Right lobe of liver (tissue), 4 donors: ENCODE results near the gene STXBP5.

Experiments used
- CTCF ChIP-seq, 4 donors: fragments of 200-600 bp in 3 of 4; fragments of 450-650 bp in 1 of 4; IDR thresholded peaks; one replicate each; pipeline versions ENCODE4 v1.5.1 to v1.8.0; 2016 to 2022; ENCODE audit warnings: antibody characterized with exemption in 4 of 4, mild to moderate bottlenecking in 2 of 4
- POLR2A ChIP-seq: fragments of 450-650 bp; IDR thresholded peaks from one replicate; pipeline ENCODE4 v1.6.1; 2017; ENCODE audit warnings: antibody characterized with exemption, mild to moderate bottlenecking
- donor health status: DM: no; HTN: no; CAD: no.
- donor health status: DM: no; HTN: no; CAD: no.
- donor health status: DM: no; HTN: yes; CAD: no.

- TF ChIP-seq CTCF (IDR thresholded peaks at IDR 0.05) (no peak), POLR2A (no peak)
Observed at GRCh38 chr6:147211349-147211748, 7.1 kb downstream of the STXBP5 start.
